Upper lobe of right lung (tissue), 1 donor: ENCODE data around the gene OGFRL1. TPM values are rescaled to one million over a fixed set of nuclear protein-coding genes. Genes with fewer than 3 reads are reported as not detected.

Experiments
- ATAC-seq: fragments of 200-7000 bp; cut with Tn5 transposase; one replicate; pipeline ENCODE4 v1.9.1; 2020; ENCODE audit warnings: mild to moderate bottlenecking, moderate library complexity
- DNase-seq: peaks from one replicate; pipeline ENCODE4 v3.0.0-alpha.2; 2020
- H3K27ac ChIP-seq: fragments of 200-600 bp; one replicate; pipeline ENCODE4 v1.8.0; 2022
- H3K27me3 ChIP-seq: fragments of 200-600 bp; one replicate; pipeline ENCODE4 v1.8.0; 2022; ENCODE audit warnings: mild to moderate bottlenecking
- H3K36me3 ChIP-seq: fragments of 200-600 bp; one replicate; pipeline ENCODE4 v1.8.0; 2022
- H3K4me1 ChIP-seq: fragments of 200-600 bp; one replicate; pipeline ENCODE4 v1.8.0; 2022
- H3K4me3 ChIP-seq: fragments of 200-600 bp; one replicate; pipeline ENCODE4 v1.8.0; 2022; ENCODE audit warnings: mild to moderate bottlenecking
- H3K9me3 ChIP-seq: fragments of 200-600 bp; one replicate; pipeline ENCODE4 v1.8.0; 2022
- intact Hi-C: fragments of 100-400 bp; cut with DNase I; formaldehyde crosslinking; loops from one replicate; pipeline ENCODE4 v1.11.0; 2022
- total RNA-seq: library from RNA; stranded (reverse); fragmentation: NEBNext Ultra II Directional; extraction: Animal tissue kit (Norgen Biotek cat#: 25700); gene quantifications from one replicate; pipeline ENCODE4 v1.2.1, GENCODE V29; 2021
- TF ChIP-seq, protein P1 (sequence below): fragments of 200-600 bp; IDR thresholded peaks from one replicate; pipeline ENCODE4 v1.8.0; 2022; ENCODE audit warnings: antibody characterized with exemption
- donor health status: DM: no; HTN: yes; CAD: no; lungs with severe emphysema.

OGFRL1 gene
- total RNA-seq, 1 donor from 2014 or later, result 29.0 TPM

DNA sequence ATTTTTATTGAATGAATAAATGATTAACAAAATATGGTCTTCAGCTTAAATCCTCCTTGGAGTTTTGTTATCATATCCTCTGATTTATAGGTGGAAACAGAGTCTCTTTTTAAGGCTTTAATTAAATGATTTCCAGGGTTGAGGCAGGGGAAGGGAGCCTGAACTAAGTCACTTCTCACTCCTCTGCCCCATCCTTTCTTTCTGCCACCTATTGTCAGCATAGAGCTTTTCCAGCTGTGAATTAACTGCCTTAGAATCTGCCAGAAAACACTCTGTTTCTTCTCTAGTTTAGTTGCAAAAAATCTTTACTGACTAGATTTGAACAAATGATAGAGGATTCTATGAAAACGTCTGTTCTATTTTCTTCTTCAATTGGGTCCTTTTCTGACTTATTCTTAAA lies 9.8 kb downstream of the OGFRL1 start:
- Histone ChIP-seq H3K4me1 (peaks cover 6% of the 10 kb centered on the region), H3K27ac (no peak overlapping the region), H3K9me3 (no peaks in the 10 kb centered on the region), H3K27me3 (no peaks in the 10 kb centered on the region), H3K4me3 (no peak overlapping the region), H3K36me3 (peaks cover 63% of the 10 kb centered on the region)
- DNase-seq (no peak), ATAC-seq (no peak)
- TF ChIP-seq, protein P1, sequence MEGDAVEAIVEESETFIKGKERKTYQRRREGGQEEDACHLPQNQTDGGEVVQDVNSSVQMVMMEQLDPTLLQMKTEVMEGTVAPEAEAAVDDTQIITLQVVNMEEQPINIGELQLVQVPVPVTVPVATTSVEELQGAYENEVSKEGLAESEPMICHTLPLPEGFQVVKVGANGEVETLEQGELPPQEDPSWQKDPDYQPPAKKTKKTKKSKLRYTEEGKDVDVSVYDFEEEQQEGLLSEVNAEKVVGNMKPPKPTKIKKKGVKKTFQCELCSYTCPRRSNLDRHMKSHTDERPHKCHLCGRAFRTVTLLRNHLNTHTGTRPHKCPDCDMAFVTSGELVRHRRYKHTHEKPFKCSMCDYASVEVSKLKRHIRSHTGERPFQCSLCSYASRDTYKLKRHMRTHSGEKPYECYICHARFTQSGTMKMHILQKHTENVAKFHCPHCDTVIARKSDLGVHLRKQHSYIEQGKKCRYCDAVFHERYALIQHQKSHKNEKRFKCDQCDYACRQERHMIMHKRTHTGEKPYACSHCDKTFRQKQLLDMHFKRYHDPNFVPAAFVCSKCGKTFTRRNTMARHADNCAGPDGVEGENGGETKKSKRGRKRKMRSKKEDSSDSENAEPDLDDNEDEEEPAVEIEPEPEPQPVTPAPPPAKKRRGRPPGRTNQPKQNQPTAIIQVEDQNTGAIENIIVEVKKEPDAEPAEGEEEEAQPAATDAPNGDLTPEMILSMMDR, result no peak
- intact Hi-C loops, result no loop called here

DNA sequence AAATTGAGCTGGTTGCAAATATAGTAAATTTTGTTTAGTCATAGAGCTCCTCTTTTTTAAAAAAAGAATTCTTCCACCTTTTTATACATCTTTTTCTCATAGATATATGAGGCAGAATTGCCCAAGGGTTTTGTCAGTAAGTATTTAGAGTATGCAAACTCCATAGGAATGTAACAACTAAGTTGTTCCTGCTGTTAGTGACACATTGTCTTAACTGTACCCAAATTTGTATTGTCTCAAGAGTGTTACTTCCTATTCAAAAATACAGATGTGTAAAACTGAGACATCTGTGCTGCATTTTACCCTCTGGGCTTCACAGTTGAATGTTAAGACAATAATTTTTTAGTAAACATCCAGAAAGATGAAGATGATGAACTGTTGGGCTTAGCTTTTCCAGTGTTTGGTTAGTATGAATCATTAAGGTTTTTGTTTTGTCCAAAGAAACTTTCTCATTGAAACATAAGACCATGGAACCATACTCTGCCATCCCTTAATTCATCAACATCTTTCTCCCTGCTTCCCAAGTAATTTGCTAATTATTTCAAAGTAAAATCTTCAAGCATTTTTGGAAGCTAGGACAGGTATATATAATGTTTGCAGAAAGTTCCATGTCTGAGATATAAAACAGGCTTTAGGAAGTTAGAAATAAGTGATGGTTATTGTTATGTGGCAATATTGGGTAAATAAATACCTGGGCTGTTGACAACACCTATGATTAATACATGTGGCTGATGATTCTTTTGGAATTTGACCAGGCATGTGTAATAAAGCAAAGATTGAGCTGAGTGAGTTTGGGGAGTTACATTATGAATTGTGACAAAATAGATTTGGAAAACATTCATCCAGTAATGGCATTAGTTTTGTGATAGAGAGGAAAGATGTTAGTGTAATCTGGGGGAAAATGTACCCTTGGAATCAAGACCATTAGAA lies 11.2 kb downstream of the OGFRL1 start:
- DNase-seq (no peak), ATAC-seq (no peak)
- intact Hi-C loops, result no loop called here
- no peak overlapping the region for H3K4me3 ChIP-seq
- no peaks in the 10 kb centered on the region for H3K9me3 ChIP-seq
- TF ChIP-seq, protein P1, result no peak
- no peaks in the 10 kb centered on the region for H3K27me3 ChIP-seq
- H3K27ac ChIP-seq, result no peak overlapping the region
- H3K36me3 ChIP-seq, result peaks cover 55% of the 10 kb centered on the region
- H3K4me1 ChIP-seq, result no peaks in the 10 kb centered on the region

DNA sequence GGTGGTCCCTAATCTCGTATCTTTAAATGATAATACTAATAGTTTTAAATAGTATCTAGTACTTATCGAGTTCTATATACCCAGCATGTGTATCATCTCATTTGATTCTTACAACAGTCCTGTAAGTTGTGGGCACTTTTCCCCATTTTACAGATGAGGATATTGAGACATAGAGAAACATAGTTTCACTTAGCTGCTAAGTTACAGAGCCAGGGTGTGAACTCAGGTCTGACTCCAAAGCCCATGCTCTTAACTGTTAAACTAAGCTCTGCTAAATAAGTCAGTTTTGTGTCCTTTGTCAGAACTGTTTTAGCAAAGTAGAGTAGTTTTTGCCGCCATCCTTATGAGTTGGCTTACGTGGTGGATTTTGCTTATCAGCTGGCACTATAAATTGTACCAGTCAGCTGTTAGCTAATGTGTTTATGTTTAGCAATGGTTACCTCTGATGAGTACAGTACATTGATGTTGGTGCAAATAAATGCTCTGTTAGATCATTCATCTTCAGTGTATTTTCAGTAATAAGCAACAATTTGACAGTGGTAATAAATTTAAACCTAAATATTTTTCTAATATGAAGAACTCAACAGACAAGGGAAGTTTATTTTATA lies 12.1 kb downstream of the OGFRL1 start:
- DNase-seq (no peak), ATAC-seq (no peak)
- Histone ChIP-seq H3K27ac (no peak overlapping the region), H3K9me3 (no peaks in the 10 kb centered on the region), H3K36me3 (peaks cover 48% of the 10 kb centered on the region), H3K27me3 (no peaks in the 10 kb centered on the region), H3K4me1 (no peaks in the 10 kb centered on the region), H3K4me3 (no peak overlapping the region)
- TF ChIP-seq, protein P1, result no peak
- intact Hi-C loops, result no loop called here

DNA sequence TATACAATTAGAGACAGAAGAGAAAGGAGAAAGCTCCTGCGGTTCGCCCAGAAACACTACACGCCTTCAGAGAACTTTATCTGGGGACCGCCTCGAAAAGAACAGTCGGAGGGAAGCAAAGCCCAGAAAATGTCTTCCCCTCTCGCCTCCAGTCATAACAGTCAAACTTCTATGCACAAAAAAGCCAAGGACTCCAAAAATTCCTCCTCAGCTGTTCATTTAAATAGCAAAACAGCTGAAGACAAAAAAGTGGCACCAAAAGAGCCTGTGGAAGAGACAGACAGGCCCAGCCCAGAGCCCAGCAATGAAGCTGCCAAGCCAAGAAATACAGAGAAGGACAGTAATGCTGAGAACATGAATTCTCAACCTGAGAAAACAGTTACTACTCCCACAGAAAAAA lies 12.9 kb downstream of the OGFRL1 start:
- intact Hi-C loops, result no loop called here
- Histone ChIP-seq H3K4me1 (no peaks in the 10 kb centered on the region), H3K9me3 (no peaks in the 10 kb centered on the region), H3K27me3 (no peaks in the 10 kb centered on the region), H3K36me3 (peaks cover 40% of the 10 kb centered on the region), H3K27ac (no peak overlapping the region), H3K4me3 (no peak overlapping the region)
- no peak for ATAC-seq
- TF ChIP-seq, protein P1, result no peak
- DNase-seq, result no peak

DNA sequence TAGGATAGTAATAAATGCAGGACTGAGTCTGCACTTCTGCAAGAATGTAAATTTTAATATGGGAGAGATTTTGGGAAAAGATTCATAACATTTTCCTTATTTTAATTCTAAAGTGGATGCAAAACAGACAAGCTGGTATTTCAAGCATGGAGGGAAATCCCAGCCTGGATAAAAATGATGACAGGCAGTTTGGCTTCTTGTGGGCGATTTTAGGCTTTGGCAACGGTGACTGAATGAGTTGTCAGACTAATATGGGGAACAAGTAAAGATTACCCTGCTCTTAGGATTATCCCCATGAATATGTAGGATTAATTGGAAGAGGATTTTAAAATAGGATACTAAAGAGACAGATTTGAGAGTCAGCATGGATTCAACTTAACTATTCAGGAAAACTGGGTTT lies 21.0 kb downstream of the OGFRL1 start:
- Histone ChIP-seq H3K36me3 (no peaks in the 10 kb centered on the region), H3K27ac (no peak overlapping the region), H3K4me3 (no peak overlapping the region), H3K27me3 (no peaks in the 10 kb centered on the region), H3K9me3 (no peaks in the 10 kb centered on the region), H3K4me1 (peaks cover 6% of the 10 kb centered on the region)
- intact Hi-C loops, result no loop called here
- no peak for ATAC-seq
- DNase-seq, result no peak
- TF ChIP-seq, protein P1, result no peak
